K562 (cell line): ENCODE measurements around the gene PRRC2C. TPM values are rescaled to one million over a fixed set of nuclear protein-coding genes. Genes with fewer than 3 reads are reported as not detected.

ENCODE experiments used
- FOXA3 ChIP-seq, 2 experiments: fragments of 450-650 bp in 1 of 2; sonication (generic) in 1 of 2; formaldehyde crosslinking; IDR thresholded peaks in 1 of 2; conservative IDR thresholded peaks in 1 of 2; 2 replicates each; pipeline versions ENCODE4 v1.4.0 to v1.8.0; 2020 to 2022; ENCODE audit warnings: mild to moderate bottlenecking in 2 of 2, missing genetic modification reagents in 1 of 2
- RAD21 ChIP-seq, 2 experiments: fragments of 250-450 bp in 1 of 2; fragments of 450-650 bp in 1 of 2; sonication (Bioruptor Pico) in 1 of 2; formaldehyde crosslinking in 1 of 2; IDR thresholded peaks in 1 of 2; conservative IDR thresholded peaks in 1 of 2; 2 replicates each; pipeline versions ENCODE4 v1.4.0 to v1.8.0; 2020 to 2022; ENCODE audit warnings: mild to moderate bottlenecking in 2 of 2, moderate library complexity in 1 of 2
- polyA plus RNA-seq, 8 experiments: library from polyadenylated mRNA; depleted of rRNA in 4 of 8; stranded (reverse) in 5 of 8; unstranded in 3 of 8; fragments of >200 nt; fragmentation: Nextera tagmentation in 2 of 8; fragmentation: Illumina TruSeq in 1 of 8; extraction: Ambion mirVana in 2 of 8; extraction: Trizol in 1 of 8; gene quantifications; 2 replicates each; pipeline versions ENCODE4 v1.2.1 to v1.2.3, GENCODE V29; 2011 to 2014; ENCODE audit warnings: inconsistent platforms in 1 of 8, missing spikeins in 1 of 8
- total RNA-seq, 7 experiments: library from RNA; depleted of rRNA in 6 of 7; stranded (reverse); fragments of >200 nt in 6 of 7; fragmentation: Illumina TruSeq in 2 of 7; extraction: Trizol in 2 of 7; gene quantifications; 2 replicates each; pipeline versions ENCODE4 v1.2.1 to v1.2.3, GENCODE V29; 2011 to 2021; ENCODE audit warnings: low replicate concordance in 1 of 7
- TF ChIP-seq, protein P1 (sequence below): fragments of 450-650 bp; IDR thresholded peaks from 2 replicates; pipeline ENCODE4 v1.6.1; 2016; ENCODE audit warnings: mild to moderate bottlenecking, moderate library complexity

Gene PRRC2C
- total and polyA plus RNA-seq, 9 of the 15 experiments (the other 6 are each of a cell fraction or from before 2014, with no cell fraction given), result 61.9 to 237 (median 105) TPM

DNA sequence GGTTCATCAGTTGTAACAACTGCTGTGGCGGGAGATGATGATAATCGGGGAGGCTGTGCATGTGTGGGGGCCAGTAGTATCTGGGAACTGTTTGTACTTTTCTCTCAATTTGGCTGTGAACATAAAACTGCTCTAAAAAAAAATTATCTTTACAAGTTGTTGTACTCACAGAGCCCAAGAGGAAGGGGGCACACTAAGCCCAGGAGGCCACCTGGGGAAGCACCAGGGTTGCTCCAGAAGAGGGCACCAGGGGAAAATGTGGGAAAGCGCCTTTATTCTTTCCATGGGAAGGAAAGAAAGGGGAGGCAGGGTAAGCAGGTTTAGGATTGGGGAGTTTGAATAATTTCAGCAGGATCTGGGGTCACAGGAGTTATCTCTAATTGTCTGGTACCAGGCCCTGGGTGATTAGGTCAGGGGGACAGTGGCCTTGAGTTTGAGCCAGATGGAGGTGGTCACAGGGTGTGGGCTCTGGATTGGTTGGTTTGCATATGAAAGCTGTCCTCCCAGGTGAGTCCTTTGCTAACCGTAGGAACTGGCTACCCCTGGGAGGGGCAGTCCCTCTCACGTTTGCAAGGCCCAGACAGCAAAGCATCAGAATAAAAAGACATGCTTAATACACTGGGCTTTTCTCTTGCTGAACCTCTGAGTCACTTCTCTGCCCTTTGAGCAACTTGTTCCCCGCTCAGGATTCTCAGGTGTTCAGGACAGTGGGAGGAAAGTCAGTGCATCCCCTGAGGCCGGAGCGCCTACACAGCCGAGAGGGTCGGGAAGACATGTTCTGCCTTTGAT, 155.9 kb downstream of the PRRC2C start (continued):
- TF ChIP-seq, protein P1, sequence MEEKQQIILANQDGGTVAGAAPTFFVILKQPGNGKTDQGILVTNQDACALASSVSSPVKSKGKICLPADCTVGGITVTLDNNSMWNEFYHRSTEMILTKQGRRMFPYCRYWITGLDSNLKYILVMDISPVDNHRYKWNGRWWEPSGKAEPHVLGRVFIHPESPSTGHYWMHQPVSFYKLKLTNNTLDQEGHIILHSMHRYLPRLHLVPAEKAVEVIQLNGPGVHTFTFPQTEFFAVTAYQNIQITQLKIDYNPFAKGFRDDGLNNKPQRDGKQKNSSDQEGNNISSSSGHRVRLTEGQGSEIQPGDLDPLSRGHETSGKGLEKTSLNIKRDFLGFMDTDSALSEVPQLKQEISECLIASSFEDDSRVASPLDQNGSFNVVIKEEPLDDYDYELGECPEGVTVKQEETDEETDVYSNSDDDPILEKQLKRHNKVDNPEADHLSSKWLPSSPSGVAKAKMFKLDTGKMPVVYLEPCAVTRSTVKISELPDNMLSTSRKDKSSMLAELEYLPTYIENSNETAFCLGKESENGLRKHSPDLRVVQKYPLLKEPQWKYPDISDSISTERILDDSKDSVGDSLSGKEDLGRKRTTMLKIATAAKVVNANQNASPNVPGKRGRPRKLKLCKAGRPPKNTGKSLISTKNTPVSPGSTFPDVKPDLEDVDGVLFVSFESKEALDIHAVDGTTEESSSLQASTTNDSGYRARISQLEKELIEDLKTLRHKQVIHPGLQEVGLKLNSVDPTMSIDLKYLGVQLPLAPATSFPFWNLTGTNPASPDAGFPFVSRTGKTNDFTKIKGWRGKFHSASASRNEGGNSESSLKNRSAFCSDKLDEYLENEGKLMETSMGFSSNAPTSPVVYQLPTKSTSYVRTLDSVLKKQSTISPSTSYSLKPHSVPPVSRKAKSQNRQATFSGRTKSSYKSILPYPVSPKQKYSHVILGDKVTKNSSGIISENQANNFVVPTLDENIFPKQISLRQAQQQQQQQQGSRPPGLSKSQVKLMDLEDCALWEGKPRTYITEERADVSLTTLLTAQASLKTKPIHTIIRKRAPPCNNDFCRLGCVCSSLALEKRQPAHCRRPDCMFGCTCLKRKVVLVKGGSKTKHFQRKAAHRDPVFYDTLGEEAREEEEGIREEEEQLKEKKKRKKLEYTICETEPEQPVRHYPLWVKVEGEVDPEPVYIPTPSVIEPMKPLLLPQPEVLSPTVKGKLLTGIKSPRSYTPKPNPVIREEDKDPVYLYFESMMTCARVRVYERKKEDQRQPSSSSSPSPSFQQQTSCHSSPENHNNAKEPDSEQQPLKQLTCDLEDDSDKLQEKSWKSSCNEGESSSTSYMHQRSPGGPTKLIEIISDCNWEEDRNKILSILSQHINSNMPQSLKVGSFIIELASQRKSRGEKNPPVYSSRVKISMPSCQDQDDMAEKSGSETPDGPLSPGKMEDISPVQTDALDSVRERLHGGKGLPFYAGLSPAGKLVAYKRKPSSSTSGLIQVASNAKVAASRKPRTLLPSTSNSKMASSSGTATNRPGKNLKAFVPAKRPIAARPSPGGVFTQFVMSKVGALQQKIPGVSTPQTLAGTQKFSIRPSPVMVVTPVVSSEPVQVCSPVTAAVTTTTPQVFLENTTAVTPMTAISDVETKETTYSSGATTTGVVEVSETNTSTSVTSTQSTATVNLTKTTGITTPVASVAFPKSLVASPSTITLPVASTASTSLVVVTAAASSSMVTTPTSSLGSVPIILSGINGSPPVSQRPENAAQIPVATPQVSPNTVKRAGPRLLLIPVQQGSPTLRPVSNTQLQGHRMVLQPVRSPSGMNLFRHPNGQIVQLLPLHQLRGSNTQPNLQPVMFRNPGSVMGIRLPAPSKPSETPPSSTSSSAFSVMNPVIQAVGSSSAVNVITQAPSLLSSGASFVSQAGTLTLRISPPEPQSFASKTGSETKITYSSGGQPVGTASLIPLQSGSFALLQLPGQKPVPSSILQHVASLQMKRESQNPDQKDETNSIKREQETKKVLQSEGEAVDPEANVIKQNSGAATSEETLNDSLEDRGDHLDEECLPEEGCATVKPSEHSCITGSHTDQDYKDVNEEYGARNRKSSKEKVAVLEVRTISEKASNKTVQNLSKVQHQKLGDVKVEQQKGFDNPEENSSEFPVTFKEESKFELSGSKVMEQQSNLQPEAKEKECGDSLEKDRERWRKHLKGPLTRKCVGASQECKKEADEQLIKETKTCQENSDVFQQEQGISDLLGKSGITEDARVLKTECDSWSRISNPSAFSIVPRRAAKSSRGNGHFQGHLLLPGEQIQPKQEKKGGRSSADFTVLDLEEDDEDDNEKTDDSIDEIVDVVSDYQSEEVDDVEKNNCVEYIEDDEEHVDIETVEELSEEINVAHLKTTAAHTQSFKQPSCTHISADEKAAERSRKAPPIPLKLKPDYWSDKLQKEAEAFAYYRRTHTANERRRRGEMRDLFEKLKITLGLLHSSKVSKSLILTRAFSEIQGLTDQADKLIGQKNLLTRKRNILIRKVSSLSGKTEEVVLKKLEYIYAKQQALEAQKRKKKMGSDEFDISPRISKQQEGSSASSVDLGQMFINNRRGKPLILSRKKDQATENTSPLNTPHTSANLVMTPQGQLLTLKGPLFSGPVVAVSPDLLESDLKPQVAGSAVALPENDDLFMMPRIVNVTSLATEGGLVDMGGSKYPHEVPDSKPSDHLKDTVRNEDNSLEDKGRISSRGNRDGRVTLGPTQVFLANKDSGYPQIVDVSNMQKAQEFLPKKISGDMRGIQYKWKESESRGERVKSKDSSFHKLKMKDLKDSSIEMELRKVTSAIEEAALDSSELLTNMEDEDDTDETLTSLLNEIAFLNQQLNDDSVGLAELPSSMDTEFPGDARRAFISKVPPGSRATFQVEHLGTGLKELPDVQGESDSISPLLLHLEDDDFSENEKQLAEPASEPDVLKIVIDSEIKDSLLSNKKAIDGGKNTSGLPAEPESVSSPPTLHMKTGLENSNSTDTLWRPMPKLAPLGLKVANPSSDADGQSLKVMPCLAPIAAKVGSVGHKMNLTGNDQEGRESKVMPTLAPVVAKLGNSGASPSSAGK, result peak; percentile 36; the same call in 1 of the 2 replicates
- peak in 1 of 2 experiments; percentile 52; a peak in 2 of 4 replicates for TF ChIP-seq RAD21 (CRISPR knock-in tag; conservative IDR thresholded peaks at IDR 0.05 in 1 of 2, IDR thresholded peaks at IDR 0.05 in 1 of 2)
- no peak for TF ChIP-seq FOXA3 (CRISPR knock-in tag; conservative IDR thresholded peaks at IDR 0.05 in 1 of 2, IDR thresholded peaks at IDR 0.05 in 1 of 2)
